ENCODE data around the gene METTL9. TPM values are rescaled to one million over a fixed set of nuclear protein-coding genes. Genes with fewer than 3 reads are reported as not detected.

The METTL9 gene
- total and polyA plus RNA-seq, 8 donors = 34.4 to 879 (median 84.8) TPM

DNA sequence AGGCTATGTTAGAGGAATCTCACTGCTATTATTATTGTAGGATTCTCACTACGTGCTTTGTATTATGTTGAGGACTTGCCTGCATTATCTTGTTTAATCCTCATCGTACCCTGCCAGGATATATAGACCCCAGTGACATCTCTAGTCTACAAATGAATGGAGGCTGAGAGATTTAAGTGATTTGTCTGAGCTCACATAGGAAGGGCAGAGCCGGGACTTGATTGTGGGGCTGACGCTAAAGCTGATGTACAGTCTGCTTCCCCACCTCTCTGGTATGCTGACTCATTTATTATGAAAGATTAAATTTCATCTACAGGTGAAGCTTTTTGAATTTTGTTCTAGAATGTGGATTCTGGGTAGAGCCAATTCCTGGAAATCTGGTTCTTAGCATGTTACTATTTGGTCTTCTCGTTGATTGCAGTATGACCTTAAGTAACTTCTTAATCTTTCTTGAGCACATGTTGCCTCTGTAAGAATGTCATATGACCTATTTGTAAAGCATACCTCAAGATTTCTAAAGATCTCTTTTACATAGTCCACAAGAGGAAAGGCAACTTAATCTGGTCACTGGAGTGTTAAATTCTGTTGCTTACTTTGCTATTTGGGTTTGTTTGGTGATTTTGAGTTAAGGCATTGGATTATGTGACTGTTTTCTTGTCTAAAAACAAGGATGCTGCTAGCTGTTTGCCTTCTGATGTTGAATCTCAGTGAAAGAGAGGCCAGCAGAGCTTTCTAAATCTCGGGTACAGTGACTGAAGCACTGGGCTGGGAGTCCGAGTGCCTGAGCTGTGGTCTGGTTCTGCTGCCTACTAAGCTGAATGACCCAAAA is 12.4 kb downstream of the METTL9 start:
- peak overlapping the region in 4 of 5 donors; percentile 31 to 78 (median 64) for H3K27ac ChIP-seq
- peaks cover 37 to 85% (median 50%) of the 10 kb centered on the region in 4 donors for H3K4me1 ChIP-seq
- H3K27me3 ChIP-seq = no peaks in the 10 kb centered on the region
- WGBS, 5 donors = 30 to 38% (median 36%) methylated on average over 7 of the region's 7 CpGs
- no peaks in the 10 kb centered on the region for H3K9me3 ChIP-seq
- no peak overlapping the region for H3K4me3 ChIP-seq
- intact Hi-C loops (cut with DNase I; ENCODE audit: low total_unique reads) = no loop called here
- no peak for TF ChIP-seq POLR2AphosphoS5 (IDR thresholded peaks at IDR 0.05)
- no peak for TF ChIP-seq EP300 (IDR thresholded peaks at IDR 0.05)
- TF ChIP-seq, protein P1, sequence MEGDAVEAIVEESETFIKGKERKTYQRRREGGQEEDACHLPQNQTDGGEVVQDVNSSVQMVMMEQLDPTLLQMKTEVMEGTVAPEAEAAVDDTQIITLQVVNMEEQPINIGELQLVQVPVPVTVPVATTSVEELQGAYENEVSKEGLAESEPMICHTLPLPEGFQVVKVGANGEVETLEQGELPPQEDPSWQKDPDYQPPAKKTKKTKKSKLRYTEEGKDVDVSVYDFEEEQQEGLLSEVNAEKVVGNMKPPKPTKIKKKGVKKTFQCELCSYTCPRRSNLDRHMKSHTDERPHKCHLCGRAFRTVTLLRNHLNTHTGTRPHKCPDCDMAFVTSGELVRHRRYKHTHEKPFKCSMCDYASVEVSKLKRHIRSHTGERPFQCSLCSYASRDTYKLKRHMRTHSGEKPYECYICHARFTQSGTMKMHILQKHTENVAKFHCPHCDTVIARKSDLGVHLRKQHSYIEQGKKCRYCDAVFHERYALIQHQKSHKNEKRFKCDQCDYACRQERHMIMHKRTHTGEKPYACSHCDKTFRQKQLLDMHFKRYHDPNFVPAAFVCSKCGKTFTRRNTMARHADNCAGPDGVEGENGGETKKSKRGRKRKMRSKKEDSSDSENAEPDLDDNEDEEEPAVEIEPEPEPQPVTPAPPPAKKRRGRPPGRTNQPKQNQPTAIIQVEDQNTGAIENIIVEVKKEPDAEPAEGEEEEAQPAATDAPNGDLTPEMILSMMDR (IDR thresholded peaks at IDR 0.05) = no peak
- TF ChIP-seq POLR2A (IDR thresholded peaks at IDR 0.05) = no peak
- H3K36me3 ChIP-seq = peaks cover 0 to 18% (median 4%) of the 10 kb centered on the region in 4 donors
- peak in 1 of 2 donors; percentile 37 for DNase-seq

DNA sequence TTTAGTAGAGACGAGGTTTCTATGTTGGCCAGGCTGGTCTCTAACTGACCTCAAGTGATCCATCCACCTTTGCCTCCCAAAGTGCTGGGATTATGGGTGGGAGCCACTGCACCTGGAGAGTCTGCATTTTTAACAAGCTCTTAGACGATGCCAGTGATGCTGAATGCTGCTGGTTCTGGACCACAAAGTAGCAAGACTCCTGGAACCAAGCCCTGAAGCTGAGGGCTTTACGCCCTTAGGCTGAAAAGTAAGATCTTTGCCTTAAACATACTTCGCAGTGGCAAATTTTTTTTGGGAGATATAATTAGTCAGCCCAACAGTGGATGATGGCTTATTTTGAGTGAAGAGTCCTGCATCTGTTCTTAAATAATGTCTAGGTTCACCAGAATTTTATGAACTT is 14.0 kb downstream of the METTL9 start:
- 91 to 99% (median 98%) methylated on average over 4 of the region's 4 CpGs for WGBS, 5 donors
- Histone ChIP-seq H3K27me3 (no peaks in the 10 kb centered on the region), H3K27ac (no peak overlapping the region), H3K4me3 (no peak overlapping the region), H3K4me1 (peaks cover 30 to 75% (median 42%) of the 10 kb centered on the region in 4 donors), H3K9me3 (no peaks in the 10 kb centered on the region), H3K36me3 (peaks cover 0 to 27% (median 9%) of the 10 kb centered on the region in 4 donors)
- intact Hi-C loops (cut with DNase I; ENCODE audit: low total_unique reads) = no loop called here
- DNase-seq = no peak
- no peak for TF ChIP-seq POLR2AphosphoS5 (IDR thresholded peaks at IDR 0.05)
- no peak for TF ChIP-seq EP300 (IDR thresholded peaks at IDR 0.05)
- TF ChIP-seq, protein P1 (IDR thresholded peaks at IDR 0.05) = no peak
- TF ChIP-seq POLR2A (IDR thresholded peaks at IDR 0.05) = no peak

- WGBS, 5 donors = 91 to 98% (median 96%) methylated on average over 2 of the region's 2 CpGs
These were observed 14.4 kb downstream of the METTL9 start for GRCh38 chr16:21613781-21614180.

DNA sequence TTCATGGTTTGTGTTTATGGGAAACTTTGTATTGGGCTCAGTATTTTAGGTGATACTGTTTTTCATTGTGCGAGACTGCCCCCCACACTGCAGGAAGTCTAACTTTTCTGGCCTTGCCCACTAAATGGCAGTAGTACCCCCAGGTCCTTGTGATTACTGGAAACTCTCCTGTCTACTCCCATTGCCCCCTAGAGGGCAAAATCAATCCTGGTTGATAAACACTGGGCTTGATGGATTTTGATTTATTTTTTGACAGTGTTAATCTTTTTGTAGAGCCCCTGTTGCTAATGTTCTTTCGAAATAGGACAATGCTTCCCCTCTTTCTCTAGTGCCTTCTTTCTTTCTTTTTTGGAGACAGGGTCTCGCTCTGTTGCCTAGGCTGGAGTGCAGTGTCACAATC is 15.5 kb downstream of the METTL9 start:
- Histone ChIP-seq H3K27me3 (no peaks in the 10 kb centered on the region), H3K9me3 (no peaks in the 10 kb centered on the region), H3K27ac (no peak overlapping the region), H3K4me1 (peaks cover 24 to 66% (median 30%) of the 10 kb centered on the region in 4 donors), H3K4me3 (no peak overlapping the region), H3K36me3 (peaks cover 4 to 42% (median 18%) of the 10 kb centered on the region in 4 donors)
- DNase-seq = no peak
- WGBS, 5 donors = 96 to 100% (median 96%) methylated on average over 3 of the region's 3 CpGs
- intact Hi-C loops (cut with DNase I; ENCODE audit: low total_unique reads) = no loop called here
- TF ChIP-seq POLR2A (IDR thresholded peaks at IDR 0.05) = no peak
- TF ChIP-seq, protein P1 (IDR thresholded peaks at IDR 0.05) = no peak
- no peak for TF ChIP-seq EP300 (IDR thresholded peaks at IDR 0.05)

More at GRCh38 chr16:21613781-21614180, 14.4 kb downstream of the METTL9 start:
- intact Hi-C loops (cut with DNase I; ENCODE audit: low total_unique reads) = no loop called here
- Histone ChIP-seq H3K9me3 (no peaks in the 10 kb centered on the region), H3K4me3 (no peak overlapping the region), H3K36me3 (peaks cover 2 to 31% (median 14%) of the 10 kb centered on the region in 4 donors), H3K27ac (no peak overlapping the region), H3K27me3 (no peaks in the 10 kb centered on the region), H3K4me1 (peaks cover 26 to 71% (median 38%) of the 10 kb centered on the region in 4 donors)
- no peak for DNase-seq
- TF ChIP-seq POLR2A (IDR thresholded peaks at IDR 0.05) (no peak), EP300 (IDR thresholded peaks at IDR 0.05) (no peak), POLR2AphosphoS5 (IDR thresholded peaks at IDR 0.05) (no peak)
- TF ChIP-seq, protein P1 (IDR thresholded peaks at IDR 0.05) = no peak

Measured in stomach (tissue), 9 donors.